PC-9 (cell line): Measurements from ENCODE around the gene VAV3. TPM values are rescaled to one million over a fixed set of nuclear protein-coding genes. Genes with fewer than 3 reads are reported as not detected.

Experiments used
- BruUV-seq: library from RNA; stranded (reverse); fragments of 400-500 nt; replicated peaks from 2 replicates; lab custom pipeline; 2021; lab: Mats Ljungman, UMichigan
- CTCF ChIA-PET: fragments of 300-600 bp; sonication (Branson Sonifier 250); formaldehyde crosslinking; loops from one replicate; lab custom pipeline; 2022; ENCODE audit warnings: antibody characterized with exemption; lab: Charles Lee
- POLR2A ChIA-PET: fragments of 300-600 bp; sonication (Branson Sonifier 250); formaldehyde crosslinking; loops from one replicate; lab custom pipeline; 2022; ENCODE audit warnings: antibody characterized with exemption; ENCODE audit not compliant: unreplicated experiment; lab: Charles Lee
- DNase-seq, 2 experiments: peaks; one replicate each; pipeline versions ENCODE4 v3.0.0 to v3.0.0-alpha.2; 2015 to 2022; ENCODE audit warnings: mixed read lengths in 1 of 2
- H2AFZ ChIP-seq: fragments of 200-600 bp; sonication (generic); 2 replicates; pipeline ENCODE4 v1.8.1; 2017; ENCODE audit warnings: antibody characterized with exemption
- H3F3A ChIP-seq: fragments of 200-600 bp; sonication (generic); 2 replicates; pipeline ENCODE4 v1.8.1; 2017; ENCODE audit warnings: antibody characterized with exemption, mild to moderate bottlenecking, low read depth; ENCODE audit not compliant: insufficient read depth
- H3K27ac ChIP-seq: fragments of 200-600 bp; sonication (generic); 2 replicates; pipeline ENCODE4 v1.6.1; 2016; ENCODE audit warnings: mixed run types
- H3K27me3 ChIP-seq: fragments of 200-600 bp; sonication (generic); 2 replicates; pipeline ENCODE4 v1.6.1; 2016; ENCODE audit warnings: low read depth, mixed run types; ENCODE audit not compliant: insufficient read depth
- H3K36me3 ChIP-seq: fragments of 200-600 bp; sonication (generic); 2 replicates; pipeline ENCODE4 v1.6.1; 2016; ENCODE audit warnings: low read depth, mixed run types
- H3K4me1 ChIP-seq: fragments of 200-600 bp; sonication (generic); replicated peaks from 2 replicates; pipeline ENCODE4 v1.6.1; 2016; ENCODE audit warnings: mixed run types; ENCODE audit not compliant: insufficient read depth
- H3K4me2 ChIP-seq: fragments of 200-600 bp; sonication (generic); 2 replicates; pipeline ENCODE4 v1.6.1; 2017; ENCODE audit warnings: mixed run types
- H3K4me3 ChIP-seq: fragments of 200-600 bp; sonication (generic); 2 replicates; pipeline ENCODE4 v1.6.1; 2016; ENCODE audit warnings: mixed run types
- H3K79me2 ChIP-seq: fragments of 200-600 bp; sonication (generic); 2 replicates; pipeline ENCODE4 v1.6.1; 2017; ENCODE audit warnings: low read depth, mixed run types
- H3K9me2 ChIP-seq: fragments of 200-600 bp; sonication (generic); 2 replicates; pipeline ENCODE4 v1.8.1; 2017; ENCODE audit warnings: mild to moderate bottlenecking; ENCODE audit not compliant: insufficient read depth
- H3K9me3 ChIP-seq: fragments of 200-600 bp; sonication (generic); 2 replicates; pipeline ENCODE4 v1.8.1; 2016; ENCODE audit warnings: low read depth; ENCODE audit not compliant: insufficient read depth
- H4K20me1 ChIP-seq: fragments of 200-600 bp; sonication (generic); 2 replicates; pipeline ENCODE4 v1.8.1; 2017; ENCODE audit not compliant: insufficient read depth
- CTCF ChIP-seq: fragments of 200-600 bp; sonication (generic); conservative IDR thresholded peaks from 2 replicates; pipeline ENCODE4 v1.6.1; 2017; ENCODE audit warnings: mixed run types, antibody characterized with exemption, mild to moderate bottlenecking, moderate library complexity
- EZH2 ChIP-seq: fragments of 200-600 bp; sonication (generic); IDR thresholded peaks from 2 replicates; pipeline ENCODE4 v1.8.0; 2017; ENCODE audit warnings: antibody characterized with exemption, low read depth
- intact Hi-C: fragments of 100-400 bp; cut with micrococcal nuclease; formaldehyde crosslinking; loops from one replicate; pipeline ENCODE4 v1.10.0; 2022; ENCODE audit not compliant: unreplicated experiment
- total RNA-seq: library from RNA; stranded (reverse); gene quantifications from 2 replicates; pipeline ENCODE4 v1.2.3, GENCODE V29; 2021

VAV3 gene
- total RNA-seq, 1 experiment from 2014 or later: 1.7 TPM

GRCh38 chr1:107949467-107950253 lies 15.3 kb downstream of the VAV3 start:
- no peaks in the 10 kb centered on the region for H3K79me2 ChIP-seq
- no peak overlapping the region for H3K4me3 ChIP-seq
- H3K9me2 ChIP-seq: no peaks in the 10 kb centered on the region
- no peak overlapping the region for H3K27ac ChIP-seq
- CTCF ChIA-PET: interaction anchor here (0.5 kb wide), 1 partner anchor 913 kb away, joined by 4 read pairs; no protein-coding TSS in a partner anchor
- no peak for DNase-seq
- H4K20me1 ChIP-seq: no peaks in the 10 kb centered on the region
- no peaks in the 10 kb centered on the region for H3K9me3 ChIP-seq
- H3K4me1 ChIP-seq: no peaks in the 10 kb centered on the region
- H3F3A ChIP-seq: no peaks in the 10 kb centered on the region
- no peak overlapping the region for H3K4me2 ChIP-seq
- TF ChIP-seq CTCF (no peak), EZH2 (no peak)
- intact Hi-C loops: no loop called here
- BruUV-seq: no TSS peak
- H2AFZ ChIP-seq: no peak overlapping the region
- H3K27me3 ChIP-seq: no peaks in the 10 kb centered on the region
- no peaks in the 10 kb centered on the region for H3K36me3 ChIP-seq
- POLR2A ChIA-PET: no interaction called here

- intact Hi-C loops: no loop called here
- no peak for DNase-seq
- ChIA-PET POLR2A (no interaction called here), CTCF (no interaction called here)
- Histone ChIP-seq H3K4me2 (no peak overlapping the region), H3K27me3 (no peaks in the 10 kb centered on the region), H3K79me2 (no peaks in the 10 kb centered on the region), H3F3A (no peaks in the 10 kb centered on the region), H3K36me3 (no peaks in the 10 kb centered on the region), H3K9me2 (no peaks in the 10 kb centered on the region), H3K4me1 (no peaks in the 10 kb centered on the region), H3K4me3 (no peak overlapping the region), H4K20me1 (no peaks in the 10 kb centered on the region), H3K9me3 (no peaks in the 10 kb centered on the region), H3K27ac (no peak overlapping the region), H2AFZ (no peak overlapping the region)
- no TSS peak for BruUV-seq
- no peak for TF ChIP-seq EZH2
- TF ChIP-seq CTCF: no peak
These were observed 18.2 kb downstream of the VAV3 start for GRCh38 chr1:107946794-107947193.

GRCh38 chr1:107943694-107944093 lies 21.3 kb downstream of the VAV3 start:
- Histone ChIP-seq H3K9me2 (no peaks in the 10 kb centered on the region), H3K9me3 (peaks cover 3% of the 10 kb centered on the region; the same call in 1 of the 2 replicates), H3K4me3 (no peak overlapping the region), H3K36me3 (no peaks in the 10 kb centered on the region), H3K4me2 (no peak overlapping the region), H3K27me3 (no peaks in the 10 kb centered on the region), H2AFZ (no peak overlapping the region), H3K4me1 (0 out of 2 replicates have a peak, but pooled peaks cover 5% of the 10 kb centered on the region), H4K20me1 (no peaks in the 10 kb centered on the region), H3K79me2 (no peaks in the 10 kb centered on the region), H3K27ac (no peak overlapping the region), H3F3A (no peaks in the 10 kb centered on the region)
- no peak for DNase-seq
- CTCF ChIA-PET: no interaction called here
- TF ChIP-seq EZH2 (no peak), CTCF (no peak)
- BruUV-seq: no TSS peak
- intact Hi-C loops: no loop called here
- POLR2A ChIA-PET: no interaction called here
